GM19025 (cell line): ENCODE measurements around the gene SPATA33.
"Not testable (repeated sequence)": the region's sequence is repeated elsewhere in the genome, so short reads cannot be mapped to it uniquely, and the experiment has no call there.

Source experiments
- ATAC-seq: cut with Tn5 transposase; IDR thresholded peaks from one replicate; pipeline ENCODE4 v1.9.1; 2021; ENCODE audit warnings: mild to moderate bottlenecking, low read depth, moderate library complexity; ENCODE audit not compliant: unreplicated experiment

Gene SPATA33

GRCh38 chr16:89691231-89691985 lies 33.8 kb downstream of the SPATA33 start:
- no peak for ATAC-seq

DNA sequence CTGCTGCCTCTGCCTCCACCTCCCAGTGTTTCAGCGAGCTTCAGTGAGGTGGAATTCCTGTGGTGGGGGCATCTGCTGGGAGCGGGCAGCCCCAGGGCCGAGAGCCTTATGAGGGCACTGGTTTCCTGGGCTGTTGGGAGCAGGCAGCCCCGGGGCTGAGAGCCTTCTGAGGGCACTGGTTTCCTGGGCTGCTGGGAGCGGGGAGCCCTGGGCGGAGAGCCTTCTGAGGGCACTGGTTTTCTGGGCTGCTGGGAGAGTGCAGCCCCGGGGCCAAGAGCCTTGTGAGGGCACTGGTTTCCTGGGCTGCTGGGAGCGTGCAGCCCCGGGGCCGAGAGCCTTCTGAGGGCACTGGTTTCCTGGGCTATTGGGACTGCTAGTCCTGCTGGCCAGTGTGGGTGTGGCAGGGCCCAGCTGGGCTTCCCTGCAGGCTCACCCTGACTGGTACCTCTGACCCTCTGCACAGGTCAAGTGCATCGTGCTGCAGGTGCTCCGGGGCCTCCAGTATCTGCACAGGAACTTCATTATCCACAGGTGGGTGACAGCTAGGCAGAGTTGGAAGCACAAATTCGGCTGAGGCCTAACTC lies 34.4 kb downstream of the SPATA33 start:
- ATAC-seq = no peak

DNA sequence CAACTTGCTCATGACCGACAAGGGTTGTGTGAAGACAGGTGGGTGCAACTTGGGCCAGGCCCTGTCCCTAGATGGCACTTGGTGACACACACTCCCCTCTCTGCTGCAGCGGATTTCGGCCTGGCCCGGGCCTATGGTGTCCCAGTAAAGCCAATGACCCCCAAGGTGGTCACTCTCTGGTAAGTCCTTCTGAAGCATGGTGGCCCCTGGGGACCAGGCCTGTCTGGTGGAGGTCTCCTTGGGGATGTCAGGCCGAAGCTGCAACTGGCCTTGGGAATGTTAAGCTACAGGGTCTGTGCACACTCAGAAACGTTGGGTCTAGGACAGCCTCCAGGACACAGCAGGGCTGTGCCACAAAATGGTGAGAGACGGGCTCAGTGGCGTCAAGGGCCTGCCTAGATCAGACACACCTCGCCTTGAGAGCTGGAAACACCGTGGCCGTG lies 35.7 kb downstream of the SPATA33 start:
- no peak for ATAC-seq

DNA sequence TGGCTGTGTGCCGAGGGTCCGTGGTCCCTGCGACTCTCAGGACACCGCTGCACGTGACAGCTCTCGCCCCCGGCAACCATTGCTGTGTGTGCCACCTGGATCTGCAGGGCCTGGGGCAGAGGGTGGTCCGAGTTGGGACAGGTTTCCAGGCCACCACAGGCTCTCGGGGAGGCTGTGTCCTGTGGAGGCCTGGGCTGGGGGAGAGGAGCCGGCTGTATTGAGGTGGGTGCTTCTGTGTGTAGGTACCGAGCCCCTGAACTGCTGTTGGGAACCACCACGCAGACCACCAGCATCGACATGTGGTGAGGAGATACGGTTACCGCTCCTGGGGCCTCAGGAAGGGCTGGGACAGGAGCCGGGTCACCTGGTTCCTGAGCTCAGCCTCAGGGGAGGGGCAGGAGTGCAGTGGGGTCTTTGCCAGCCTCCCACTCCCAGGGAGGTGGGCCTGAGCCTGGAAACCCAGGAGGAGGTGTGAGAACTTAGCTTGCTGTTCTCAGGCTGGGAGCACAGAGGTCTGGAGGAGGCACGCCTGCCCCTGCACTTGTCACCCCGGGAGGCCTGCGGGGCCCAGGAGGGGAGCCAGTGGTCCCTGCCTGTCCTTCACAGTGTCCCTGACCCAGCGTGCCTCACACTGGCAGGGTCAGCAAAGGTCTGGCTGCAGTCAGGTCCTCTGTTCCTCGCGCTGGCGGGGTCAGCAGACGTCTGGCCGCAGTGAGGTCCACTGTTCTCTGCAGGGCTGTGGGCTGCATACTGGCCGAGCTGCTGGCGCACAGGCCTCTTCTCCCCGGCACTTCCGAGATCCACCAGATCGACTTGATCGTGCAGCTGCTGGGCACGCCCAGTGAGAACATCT lies 36.5 kb downstream of the SPATA33 start:
- no peak for ATAC-seq

DNA sequence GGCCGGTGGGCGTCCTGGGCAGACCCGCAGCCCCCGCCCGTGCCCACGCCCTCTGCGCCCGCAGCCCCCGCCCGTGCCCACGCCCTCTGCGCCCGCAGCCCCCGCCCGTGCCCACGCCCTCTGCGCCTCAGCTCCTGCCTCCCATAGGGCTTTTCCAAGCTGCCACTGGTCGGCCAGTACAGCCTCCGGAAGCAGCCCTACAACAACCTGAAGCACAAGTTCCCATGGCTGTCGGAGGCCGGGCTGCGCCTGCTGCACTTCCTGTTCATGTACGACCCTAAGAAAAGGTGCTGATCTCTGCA lies 37.1 kb downstream of the SPATA33 start:
- not testable (repeated sequence) for ATAC-seq

- ATAC-seq = no peak
These were observed 37.6 kb downstream of the SPATA33 start for GRCh38 chr16:89695086-89695874.

DNA sequence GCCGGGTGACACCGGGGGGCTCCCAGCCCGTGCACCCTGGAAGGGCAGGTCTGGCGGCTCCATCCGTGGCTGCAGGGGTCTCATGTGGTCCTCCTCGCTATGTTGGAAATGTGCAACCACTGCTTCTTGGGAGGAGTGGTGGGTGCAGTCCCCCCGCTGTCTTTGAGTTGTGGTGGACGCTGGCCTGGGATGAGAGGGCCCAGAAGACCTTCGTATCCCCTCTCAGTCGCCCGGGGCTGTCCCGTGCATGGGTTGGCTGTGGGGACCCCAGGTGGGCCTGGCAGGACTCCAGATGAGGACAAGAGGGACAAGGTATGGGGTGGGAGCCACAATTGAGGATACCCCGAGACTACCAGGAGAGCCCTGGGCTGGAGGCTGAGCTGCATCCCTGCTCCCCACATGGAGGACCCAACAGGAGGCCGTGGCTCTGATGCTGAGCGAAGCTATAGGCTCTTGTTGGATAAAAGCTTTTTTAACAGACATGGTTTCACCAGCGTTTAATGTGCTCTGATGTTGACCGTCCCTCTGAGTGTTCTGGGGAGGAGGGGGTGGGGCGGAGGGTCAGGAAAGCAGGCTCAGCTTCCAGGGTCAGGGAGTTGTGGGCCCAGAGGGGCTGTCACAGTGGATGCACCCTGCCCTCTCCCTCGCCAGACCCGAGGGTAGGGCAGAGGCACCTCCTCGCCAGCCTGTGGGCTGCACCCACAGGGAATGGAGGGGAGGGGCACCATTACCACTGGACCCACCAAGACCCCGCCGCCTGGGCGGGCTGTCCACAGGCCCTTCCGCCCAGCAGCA lies 38.4 kb downstream of the SPATA33 start:
- no peak for ATAC-seq

DNA sequence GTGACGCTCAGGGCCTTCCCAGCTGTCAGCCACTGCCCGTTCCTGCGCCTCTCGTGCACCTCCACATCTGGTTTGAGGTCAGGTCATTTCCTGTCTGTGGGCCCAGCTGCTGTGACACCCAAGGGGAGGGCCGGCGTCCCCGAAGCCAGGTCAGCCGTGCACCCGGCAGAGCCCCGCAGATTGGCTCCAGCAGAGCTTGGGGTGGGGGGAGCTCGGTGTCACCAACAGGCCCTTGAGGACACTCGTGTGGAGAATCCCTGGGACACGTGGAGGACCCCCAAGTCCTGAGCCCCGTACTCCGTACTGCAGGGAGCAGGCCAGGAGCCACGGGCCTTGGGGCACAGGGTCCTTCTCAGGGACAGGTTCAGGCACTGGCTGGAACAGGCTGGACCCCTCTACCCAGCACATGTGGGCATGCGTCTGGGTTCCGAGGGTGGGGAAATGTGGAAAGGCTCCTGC lies 39.1 kb downstream of the SPATA33 start:
- no peak for ATAC-seq

GRCh38 chr16:89697161-89697615 lies 39.6 kb downstream of the SPATA33 start:
- ATAC-seq = no peak

DNA sequence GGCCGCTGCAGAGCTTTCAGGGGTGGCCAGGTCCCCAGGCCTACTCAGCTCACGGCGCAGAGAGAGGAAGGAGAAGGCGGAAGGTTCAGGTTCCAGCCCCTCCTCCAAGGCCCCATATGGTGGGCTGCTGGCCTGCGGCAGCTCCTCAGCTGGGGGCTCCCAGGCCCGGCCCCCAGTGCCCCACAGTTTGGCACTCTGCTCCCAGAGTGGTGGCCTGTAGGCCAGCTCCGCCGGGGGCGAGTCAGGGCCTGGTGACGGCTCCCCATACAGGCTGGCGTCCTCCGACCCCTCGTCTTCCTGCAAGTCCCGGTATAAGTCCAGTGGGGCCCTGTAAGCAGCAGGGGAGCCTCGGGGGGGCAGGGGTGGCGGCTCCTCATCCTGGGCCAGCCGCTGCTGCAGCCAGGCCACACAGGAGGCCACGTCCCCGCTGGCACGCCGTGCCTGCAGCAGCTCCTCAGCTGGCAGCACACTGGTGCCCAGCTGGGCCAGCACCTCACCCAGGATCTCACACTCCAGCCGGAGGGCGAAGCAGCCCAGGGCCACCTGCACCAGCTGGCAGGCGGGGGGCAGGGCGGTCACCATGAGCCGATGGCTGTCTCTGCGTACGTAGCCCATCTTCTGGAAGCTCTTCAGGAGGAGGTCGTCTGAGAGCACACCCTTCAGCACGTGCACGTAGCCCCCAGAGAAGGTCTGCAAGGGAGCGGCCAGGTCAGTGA lies 40.1 kb downstream of the SPATA33 start:
- no peak for ATAC-seq

DNA sequence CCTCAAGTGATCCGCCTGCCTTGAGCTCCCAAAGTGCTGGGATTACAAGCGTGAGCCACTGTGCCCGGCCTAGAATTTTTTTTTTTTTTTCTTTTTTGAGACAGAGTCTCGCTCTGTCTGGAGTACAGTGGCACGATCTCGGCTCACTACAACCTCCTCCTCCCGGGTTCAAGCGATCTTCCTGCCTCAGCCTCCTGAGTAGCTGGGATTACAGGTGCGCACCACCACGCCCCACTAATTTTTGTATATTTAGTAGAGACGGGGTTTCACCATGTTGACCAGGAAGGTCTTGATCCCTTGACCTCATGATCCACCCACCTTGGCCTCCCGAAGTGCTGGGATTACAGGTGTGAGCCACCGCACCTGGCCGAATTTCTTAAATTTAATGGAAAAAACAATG lies 41.1 kb downstream of the SPATA33 start:
- not testable (repeated sequence) for ATAC-seq

DNA sequence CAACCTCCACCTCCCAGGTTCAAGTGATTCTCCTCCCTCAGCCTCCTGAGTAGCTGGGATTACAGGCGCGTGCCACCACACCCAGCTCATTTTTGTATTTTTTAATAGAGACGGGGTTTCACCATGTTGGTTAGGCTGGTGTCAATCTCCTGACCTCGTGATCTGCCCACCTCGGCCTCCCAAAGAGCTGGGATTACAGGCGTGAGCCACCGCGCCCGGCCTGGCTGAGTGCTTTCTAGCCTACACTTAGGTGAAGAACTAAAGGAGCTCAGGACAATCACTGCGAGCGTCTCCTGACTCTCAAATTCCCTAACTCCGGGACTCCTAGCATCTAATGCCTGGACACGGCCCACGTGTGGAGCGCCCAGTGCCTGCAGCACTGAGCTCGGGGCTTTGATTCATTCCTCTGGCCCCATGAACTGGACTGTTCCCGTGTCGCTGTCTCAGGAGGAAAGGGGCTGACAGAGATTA lies 42.0 kb downstream of the SPATA33 start:
- not testable (repeated sequence) for ATAC-seq

DNA sequence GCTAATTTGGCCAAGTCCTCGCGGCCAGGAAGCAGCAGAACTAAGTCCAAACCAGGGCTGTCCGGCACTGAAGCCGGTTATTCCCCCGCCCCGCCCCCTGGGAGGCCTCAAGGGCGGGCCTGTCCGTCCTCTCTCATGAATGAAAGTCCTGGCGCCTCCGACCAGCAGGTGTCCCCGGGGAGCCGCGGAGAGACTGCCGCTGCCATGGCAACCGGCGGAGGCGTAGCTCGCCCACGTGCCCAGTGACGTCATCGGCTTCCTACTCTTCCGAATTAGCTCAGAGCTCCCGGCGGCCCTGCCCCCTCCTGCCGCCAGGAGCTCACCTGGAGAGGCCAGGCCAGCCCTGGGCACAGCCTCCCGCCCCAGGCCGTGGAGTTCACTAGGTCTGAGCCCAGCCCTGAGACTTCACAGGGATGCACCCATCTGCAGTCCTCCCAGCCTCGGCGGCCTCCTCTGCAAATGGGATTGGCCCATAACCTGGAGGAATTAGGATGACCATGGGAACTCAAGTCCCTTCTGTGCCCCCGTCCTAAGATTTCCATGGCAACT lies 42.5 kb downstream of the SPATA33 start:
- ATAC-seq = peak; percentile 37

GRCh38 chr16:89700649-89701424 lies 43.2 kb downstream of the SPATA33 start:
- ATAC-seq = no peak

GRCh38 chr16:89701425-89702406 lies 44.1 kb downstream of the SPATA33 start, which contains the start of gene SPATA2L:
Gene SPATA2L, minus strand, starts transcription at chr16:89701705. Its CDS starts 473 bp downstream, at chr16:89701232.
- peak; percentile 64 for ATAC-seq

DNA sequence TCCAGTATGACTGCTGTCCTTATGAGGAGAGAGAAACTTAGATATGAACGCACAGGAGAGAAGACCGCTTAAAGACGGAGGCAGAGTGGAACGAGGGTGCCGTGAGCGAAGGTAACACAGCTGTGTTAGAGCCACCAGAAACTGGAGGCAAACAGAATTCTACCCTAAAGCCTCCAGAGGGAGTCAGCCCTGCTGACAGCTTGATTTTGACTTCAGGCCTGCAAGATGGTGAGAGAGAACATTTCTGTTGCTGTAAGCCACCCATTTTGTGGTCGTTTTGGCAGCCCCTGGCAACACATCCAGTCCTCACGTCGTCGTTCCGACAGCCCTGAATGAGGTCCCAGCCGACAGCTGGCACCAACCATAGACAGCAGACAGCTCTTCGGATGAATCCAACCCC lies 46.6 kb downstream of the SPATA33 start:
- ATAC-seq = no peak

DNA sequence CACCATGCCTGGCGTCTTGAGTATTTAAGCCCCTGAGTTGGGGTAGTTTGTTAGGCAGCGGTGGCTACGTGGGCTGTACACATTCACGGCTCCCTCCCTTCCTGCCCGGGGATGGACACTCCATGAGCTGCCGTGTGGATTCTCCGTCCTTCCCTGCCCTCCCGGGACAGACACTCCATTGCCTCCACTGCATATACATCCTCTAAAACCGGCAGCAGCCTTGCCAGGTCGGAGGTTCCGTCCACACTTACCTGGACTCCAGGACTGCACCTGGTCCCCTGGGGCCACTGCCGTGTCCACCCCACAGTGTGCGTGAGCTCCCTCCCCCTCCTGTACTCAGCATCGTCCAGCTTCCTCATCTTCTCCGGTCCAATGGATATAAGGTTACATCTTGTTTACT lies 47.4 kb downstream of the SPATA33 start:
- no peak for ATAC-seq
